OCI-LY1 (cell line): ENCODE results near the gene CDH4.

Experiments
- H2AFZ ChIP-seq: fragments of 200-600 bp; sonication (generic), shearing (Covaris generic); 2 replicates; pipeline ENCODE4 v1.6.0; 2014; ENCODE audit warnings: antibody characterized with exemption, mild to moderate bottlenecking, low read length
- H3F3A ChIP-seq: fragments of 200-600 bp; sonication (generic), shearing (Covaris generic); 2 replicates; pipeline ENCODE4 v1.6.0; 2014; ENCODE audit warnings: mild to moderate bottlenecking, antibody characterized with exemption, low read length, moderate library complexity; ENCODE audit not compliant: insufficient read depth
- H3K27ac ChIP-seq: fragments of 200-600 bp; sonication (generic); 2 replicates; pipeline ENCODE4 v1.5.1; 2014; ENCODE audit warnings: low read length, mixed run types, mild to moderate bottlenecking, low read depth; ENCODE audit not compliant: poor library complexity, severe bottlenecking
- H3K27me3 ChIP-seq: fragments of 200-600 bp; sonication (generic); 2 replicates; pipeline ENCODE4 v1.6.0; 2014; ENCODE audit warnings: antibody characterized with exemption, mild to moderate bottlenecking, low read length, moderate library complexity; ENCODE audit not compliant: insufficient read depth
- H3K36me3 ChIP-seq: fragments of 200-600 bp; sonication (generic); 2 replicates; pipeline ENCODE4 v1.6.1; 2014; ENCODE audit warnings: mild to moderate bottlenecking, antibody characterized with exemption, low read length, moderate library complexity, mixed read lengths; ENCODE audit not compliant: insufficient read depth
- H3K4me1 ChIP-seq: fragments of 200-600 bp; sonication (generic); 2 replicates; pipeline ENCODE4 v1.5.1; 2014; ENCODE audit warnings: mild to moderate bottlenecking, low read length, moderate library complexity; ENCODE audit not compliant: insufficient read depth, severe bottlenecking
- H3K4me2 ChIP-seq: fragments of 200-600 bp; sonication (generic), shearing (Covaris generic); 2 replicates; pipeline ENCODE4 v1.6.1; 2014; ENCODE audit warnings: low read length
- H3K4me3 ChIP-seq: fragments of 200-600 bp; sonication (generic); 2 replicates; pipeline ENCODE4 v1.5.1; 2014; ENCODE audit warnings: low read length, low read depth, mild to moderate bottlenecking, mixed read lengths; ENCODE audit not compliant: poor library complexity, severe bottlenecking
- H3K79me2 ChIP-seq: fragments of 200-600 bp; shearing (Covaris generic); 2 replicates; pipeline ENCODE4 v1.6.1; 2016; ENCODE audit warnings: mixed run types, low read length, mixed read lengths; ENCODE audit not compliant: insufficient read depth
- H3K9ac ChIP-seq: fragments of 200-600 bp; sonication (generic), shearing (Covaris generic); 2 replicates; pipeline ENCODE4 v1.6.1; 2014; ENCODE audit warnings: mild to moderate bottlenecking, low read length, mixed read lengths
- H3K9me2 ChIP-seq: fragments of 200-600 bp; sonication (generic), shearing (Covaris generic); 2 replicates; pipeline ENCODE4 v1.6.1; 2014; ENCODE audit warnings: low read depth, mild to moderate bottlenecking, low read length, mixed read lengths
- H3K9me3 ChIP-seq: fragments of 200-600 bp; shearing (Covaris generic); 2 replicates; pipeline ENCODE4 v1.6.1; 2014; ENCODE audit warnings: low read length, mixed read lengths
- H4K20me1 ChIP-seq: fragments of 200-600 bp; sonication (generic), shearing (Covaris generic); 2 replicates; pipeline ENCODE4 v1.6.0; 2016; ENCODE audit warnings: mild to moderate bottlenecking, low read length; ENCODE audit not compliant: insufficient read depth
- CTCF ChIP-seq: fragments of 200-600 bp; sonication (generic), shearing (Covaris generic); IDR thresholded peaks from 2 replicates; pipeline ENCODE4 v1.5.1; 2017; ENCODE audit warnings: mild to moderate bottlenecking, antibody characterized with exemption, low read length, moderate library complexity, mixed read lengths
- EZH2 ChIP-seq: fragments of 200-600 bp; sonication (generic), shearing (Covaris generic); IDR thresholded peaks from 2 replicates; pipeline ENCODE4 v1.8.0; 2017; ENCODE audit warnings: borderline replicate concordance, mixed run types, mild to moderate bottlenecking, antibody characterized with exemption, low read length, moderate library complexity, mixed read lengths

Gene CDH4

GRCh38 chr20:61957961-61958715 lies 706.1 kb downstream of the CDH4 start:
- Histone ChIP-seq H3K9me3 (no peaks in the 10 kb centered on the region), H3K79me2 (no peaks in the 10 kb centered on the region), H2AFZ (no peak overlapping the region), H3K27ac (no peak overlapping the region), H3K4me3 (no peak overlapping the region), H3K36me3 (no peaks in the 10 kb centered on the region), H3K4me1 (no peaks in the 10 kb centered on the region), H3K27me3 (peaks cover 3% of the 10 kb centered on the region; the same call in 1 of the 2 replicates), H3K9me2 (no peaks in the 10 kb centered on the region), H3F3A (no peaks in the 10 kb centered on the region), H3K9ac (no peak overlapping the region), H4K20me1 (no peaks in the 10 kb centered on the region), H3K4me2 (no peak overlapping the region)
- TF ChIP-seq EZH2: no peak

GRCh38 chr20:61958773-61959700 lies 707.0 kb downstream of the CDH4 start:
- no peaks in the 10 kb centered on the region for H3K36me3 ChIP-seq
- H3K9me3 ChIP-seq: no peaks in the 10 kb centered on the region
- no peak overlapping the region for H3K4me3 ChIP-seq
- no peak overlapping the region for H3K9ac ChIP-seq
- no peaks in the 10 kb centered on the region for H3K9me2 ChIP-seq
- H2AFZ ChIP-seq: no peak overlapping the region
- no peak overlapping the region for H3K27ac ChIP-seq
- no peaks in the 10 kb centered on the region for H3F3A ChIP-seq
- TF ChIP-seq EZH2: no peak
- TF ChIP-seq CTCF: no peak
- no peak overlapping the region for H3K4me2 ChIP-seq
- peaks cover 3% of the 10 kb centered on the region; the same call in 1 of the 2 replicates for H3K27me3 ChIP-seq
- no peaks in the 10 kb centered on the region for H4K20me1 ChIP-seq
- H3K4me1 ChIP-seq: no peaks in the 10 kb centered on the region
- H3K79me2 ChIP-seq: no peaks in the 10 kb centered on the region

GRCh38 chr20:61960836-61961235 lies 708.8 kb downstream of the CDH4 start:
- Histone ChIP-seq H2AFZ (no peak overlapping the region), H3K9me3 (no peaks in the 10 kb centered on the region), H3K79me2 (no peaks in the 10 kb centered on the region), H3K4me1 (no peaks in the 10 kb centered on the region), H3K36me3 (no peaks in the 10 kb centered on the region), H3K9me2 (no peaks in the 10 kb centered on the region), H3K27me3 (peaks cover 3% of the 10 kb centered on the region; the same call in 1 of the 2 replicates), H3K9ac (no peak overlapping the region), H3F3A (no peaks in the 10 kb centered on the region), H3K27ac (no peak overlapping the region), H4K20me1 (no peaks in the 10 kb centered on the region), H3K4me3 (no peak overlapping the region), H3K4me2 (no peak overlapping the region)
- TF ChIP-seq CTCF (no peak), EZH2 (no peak)
